Lower leg skin (tissue), 4 donors: ENCODE measurements around the gene TRPM2. TPM values are rescaled to one million over a fixed set of nuclear protein-coding genes. Genes with fewer than 3 reads are reported as not detected.
"Not testable (repeated sequence)": the region's sequence is repeated elsewhere in the genome, so short reads cannot be mapped to it uniquely, and the experiment has no call there.

Experiments used
- DNase-seq, 2 donors: peaks; one replicate each; pipeline ENCODE4 v3.0.0-alpha.2; 2019; ENCODE audit warnings: low spot score in 2 of 2
- H3K4me3 ChIP-seq: fragments of 200-600 bp; sonication (generic); 2 replicates; pipeline ENCODE4 v1.5.1; 2017; ENCODE audit warnings: mild to moderate bottlenecking, low read depth; ENCODE audit not compliant: poor library complexity, severe bottlenecking
- POLR2A ChIP-seq, 2 donors: fragments of 450-650 bp; IDR thresholded peaks; one replicate each; pipeline ENCODE4 v1.6.1; 2016 to 2017; ENCODE audit warnings: antibody characterized with exemption in 2 of 2, mild to moderate bottlenecking in 1 of 2, moderate library complexity in 1 of 2
- WGBS, 2 donors: methylation state at CpG; one replicate each; pipeline ENCODE4 v1.1.5; 2018; 5-methylcytosine and 5-hydroxymethylcytosine counted together
- intact Hi-C: fragments of 100-400 bp; cut with DNase I; formaldehyde crosslinking; loops from one replicate; pipeline ENCODE4 v1.15.0; 2023; ENCODE audit warnings: low total_unique reads
- total RNA-seq, 4 donors: library from RNA; depleted of rRNA; stranded (reverse); fragments of >200 nt; gene quantifications; one replicate each; pipeline ENCODE4 v1.1.0, GENCODE V29; 2016
- TF ChIP-seq, protein P1 (sequence below), 3 donors: fragments of 450-650 bp; IDR thresholded peaks; one replicate each; pipeline ENCODE4 v1.5.1; 2016; ENCODE audit warnings: antibody characterized with exemption in 3 of 3, mild to moderate bottlenecking in 3 of 3, moderate library complexity in 2 of 3

The TRPM2 gene
- total RNA-seq, 4 donors from 2014 or later = 1.9 to 9.4 (median 2.2) TPM

DNA sequence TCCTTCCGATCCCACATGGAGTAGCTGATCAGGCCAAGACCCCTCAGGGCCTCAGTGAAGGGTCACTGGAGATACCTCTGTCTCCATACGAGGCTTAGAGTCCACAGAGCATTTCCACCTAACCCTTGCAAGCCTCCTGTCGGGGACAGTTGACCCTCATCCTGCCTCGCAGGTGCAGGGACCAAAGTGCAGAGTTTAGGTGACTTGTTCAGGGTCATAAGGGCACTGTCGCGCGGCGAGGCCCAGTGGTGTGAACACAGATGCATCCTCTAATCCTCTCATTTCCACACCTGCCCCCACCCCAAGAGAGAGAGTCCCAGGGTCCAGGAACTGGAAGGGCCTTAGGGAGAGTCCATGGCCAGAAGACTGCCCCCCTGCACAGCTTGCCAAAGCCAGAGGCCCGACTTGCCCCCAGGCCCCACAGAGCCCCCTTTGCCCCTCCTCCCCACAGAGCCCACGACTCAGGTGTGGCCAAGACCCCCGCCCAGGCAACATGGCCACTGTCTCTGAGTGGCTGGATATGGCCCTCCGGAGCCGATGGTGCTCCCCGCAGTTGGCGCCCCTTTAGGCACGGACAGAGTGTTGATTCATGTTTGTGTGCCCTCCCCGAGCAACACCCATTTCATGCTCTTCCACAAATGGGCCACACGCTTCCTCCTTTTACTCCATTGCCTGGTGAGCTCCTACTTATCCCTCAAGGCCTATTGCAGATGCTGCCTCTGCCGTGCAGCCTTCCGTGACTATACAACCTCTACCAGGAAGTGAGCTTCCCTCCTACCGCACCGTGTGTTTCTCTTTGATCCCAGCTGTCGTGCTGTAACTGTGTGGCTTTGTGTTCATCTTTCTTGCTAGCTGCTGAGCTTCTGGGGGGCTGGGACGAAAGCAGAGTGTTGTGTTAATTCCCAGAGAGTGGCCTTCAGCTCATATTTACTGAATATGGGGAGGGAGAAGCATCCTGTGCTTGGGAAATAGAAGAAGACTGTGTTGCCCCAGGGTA lies 1.7 kb downstream of the TRPM2 start:
- WGBS, 2 donors = 86% methylated on average over 24 of the region's 24 CpGs
- no peak for DNase-seq
- H3K4me3 ChIP-seq = no peak overlapping the region
- no peak for TF ChIP-seq POLR2A (IDR thresholded peaks at IDR 0.05)
- intact Hi-C loops = no loop called here

DNA sequence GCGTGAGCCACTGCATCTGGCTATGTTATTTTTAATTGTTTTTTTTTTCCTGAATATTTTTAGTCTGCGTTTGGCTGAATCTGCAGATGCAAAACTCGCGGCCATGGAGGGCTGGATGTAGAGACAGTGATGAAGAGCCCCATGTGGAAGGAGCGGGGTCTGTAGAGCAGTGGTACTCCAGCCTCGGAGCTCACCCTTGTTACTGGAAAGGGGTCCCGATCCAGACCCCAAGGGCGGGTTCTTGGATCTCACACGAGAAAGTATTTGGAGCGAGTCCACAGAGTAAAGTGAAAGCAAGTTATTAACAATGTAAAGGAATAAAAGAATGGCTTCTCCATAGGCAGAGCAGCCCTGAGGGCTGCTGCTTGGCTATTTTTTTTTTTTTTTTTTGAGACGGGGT lies 2.7 kb downstream of the TRPM2 start:
- DNase-seq = no peak
- no peak overlapping the region for H3K4me3 ChIP-seq
- TF ChIP-seq, protein P1, sequence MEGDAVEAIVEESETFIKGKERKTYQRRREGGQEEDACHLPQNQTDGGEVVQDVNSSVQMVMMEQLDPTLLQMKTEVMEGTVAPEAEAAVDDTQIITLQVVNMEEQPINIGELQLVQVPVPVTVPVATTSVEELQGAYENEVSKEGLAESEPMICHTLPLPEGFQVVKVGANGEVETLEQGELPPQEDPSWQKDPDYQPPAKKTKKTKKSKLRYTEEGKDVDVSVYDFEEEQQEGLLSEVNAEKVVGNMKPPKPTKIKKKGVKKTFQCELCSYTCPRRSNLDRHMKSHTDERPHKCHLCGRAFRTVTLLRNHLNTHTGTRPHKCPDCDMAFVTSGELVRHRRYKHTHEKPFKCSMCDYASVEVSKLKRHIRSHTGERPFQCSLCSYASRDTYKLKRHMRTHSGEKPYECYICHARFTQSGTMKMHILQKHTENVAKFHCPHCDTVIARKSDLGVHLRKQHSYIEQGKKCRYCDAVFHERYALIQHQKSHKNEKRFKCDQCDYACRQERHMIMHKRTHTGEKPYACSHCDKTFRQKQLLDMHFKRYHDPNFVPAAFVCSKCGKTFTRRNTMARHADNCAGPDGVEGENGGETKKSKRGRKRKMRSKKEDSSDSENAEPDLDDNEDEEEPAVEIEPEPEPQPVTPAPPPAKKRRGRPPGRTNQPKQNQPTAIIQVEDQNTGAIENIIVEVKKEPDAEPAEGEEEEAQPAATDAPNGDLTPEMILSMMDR (IDR thresholded peaks at IDR 0.05) = no peak
- TF ChIP-seq POLR2A (IDR thresholded peaks at IDR 0.05) = no peak
- intact Hi-C loops = no loop called here
- 87 to 88% methylated on average over 11 of the region's 11 CpGs for WGBS, 2 donors

DNA sequence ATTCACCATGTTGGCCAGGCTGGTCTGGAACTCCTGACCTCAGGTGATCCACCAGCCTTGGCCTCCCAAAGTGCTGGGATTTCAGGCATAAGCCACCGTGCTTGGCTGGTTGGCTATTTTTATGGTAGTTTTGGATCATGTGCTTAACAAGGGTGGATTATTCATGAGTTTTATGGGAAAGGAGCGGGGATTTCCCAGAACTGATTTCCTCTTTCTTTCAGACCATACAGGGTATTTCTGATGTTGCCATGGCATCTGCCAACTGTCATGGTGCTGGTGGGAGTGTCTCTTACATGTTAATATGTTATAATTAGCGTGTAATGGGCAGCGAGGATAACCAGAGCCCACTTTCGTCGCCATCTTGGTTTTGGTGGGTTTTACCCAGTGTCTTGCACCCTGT lies 3.2 kb downstream of the TRPM2 start:
- no peak for TF ChIP-seq POLR2A (IDR thresholded peaks at IDR 0.05)
- TF ChIP-seq, protein P1 (IDR thresholded peaks at IDR 0.05) = no peak
- no peak overlapping the region for H3K4me3 ChIP-seq
- intact Hi-C loops = no loop called here
- DNase-seq = no peak
- WGBS, 2 donors = 77 to 84% methylated on average over 6 of the region's 6 CpGs

DNA sequence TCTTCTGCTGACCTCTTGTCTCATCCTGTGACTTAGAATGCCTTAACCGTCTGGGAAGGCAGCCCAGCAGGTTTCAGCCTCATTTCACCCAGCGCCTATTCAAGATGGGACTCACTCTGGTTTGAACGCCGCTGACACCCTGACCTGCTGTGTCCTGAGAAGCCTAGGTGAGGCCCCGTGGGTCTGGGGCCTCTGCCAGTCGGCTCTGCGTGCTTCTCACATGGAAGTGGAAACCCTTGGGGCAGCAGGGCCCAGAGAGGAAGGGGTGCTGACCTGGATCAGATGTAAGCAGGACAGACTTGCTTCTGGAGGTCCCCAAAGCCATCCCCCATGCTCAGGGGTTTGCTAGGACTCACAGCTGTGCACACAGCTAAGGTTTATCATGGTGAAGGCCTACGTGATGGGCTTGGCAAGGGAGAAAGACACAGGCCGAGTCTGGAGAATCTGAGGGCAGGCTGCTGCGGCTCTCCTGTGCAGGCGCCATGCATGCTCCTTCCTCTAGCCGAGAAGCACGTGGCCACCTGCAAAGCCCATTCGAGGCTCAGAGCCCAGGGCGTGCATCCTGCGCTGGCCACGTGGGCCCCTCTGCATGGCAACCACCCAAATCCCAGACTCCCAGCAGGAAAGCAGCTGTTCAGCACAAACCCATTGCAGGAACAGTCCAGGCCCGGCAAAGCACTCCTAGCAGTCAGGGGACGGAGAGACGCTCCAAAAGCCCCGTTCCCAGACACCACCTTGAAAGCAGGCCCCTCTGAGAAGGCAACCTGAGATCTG lies 3.8 kb downstream of the TRPM2 start:
- no peak for DNase-seq
- no peak overlapping the region for H3K4me3 ChIP-seq
- WGBS, 2 donors = 75 to 96% methylated on average over 13 to 17 of the region's 21 CpGs
- intact Hi-C loops = no loop called here
- TF ChIP-seq POLR2A (IDR thresholded peaks at IDR 0.05) = no peak

DNA sequence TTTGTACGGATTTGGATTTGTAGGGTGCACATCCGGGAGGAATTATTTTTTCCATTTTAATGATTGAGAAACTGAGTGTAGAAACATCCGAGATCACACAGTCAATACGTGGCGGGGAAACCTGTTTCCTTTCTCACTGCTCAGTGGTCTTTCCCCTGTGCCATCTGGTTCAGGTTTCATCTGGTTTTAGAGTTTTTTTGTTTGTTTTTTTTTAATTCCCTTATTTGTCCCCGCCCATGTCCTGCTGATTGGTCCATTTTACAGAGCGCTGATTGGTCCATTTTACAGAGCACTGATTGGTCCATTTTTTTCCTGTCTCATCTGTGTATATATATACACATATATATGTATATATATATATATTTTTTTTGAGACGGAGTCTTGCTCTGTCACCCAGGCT lies 6.0 kb downstream of the TRPM2 start:
- DNase-seq = no peak
- no peak for TF ChIP-seq POLR2A (IDR thresholded peaks at IDR 0.05)
- TF ChIP-seq, protein P1 (IDR thresholded peaks at IDR 0.05) = no peak
- 80 to 81% methylated on average over 8 of the region's 8 CpGs for WGBS, 2 donors
- H3K4me3 ChIP-seq = no peak overlapping the region
- intact Hi-C loops = no loop called here

DNA sequence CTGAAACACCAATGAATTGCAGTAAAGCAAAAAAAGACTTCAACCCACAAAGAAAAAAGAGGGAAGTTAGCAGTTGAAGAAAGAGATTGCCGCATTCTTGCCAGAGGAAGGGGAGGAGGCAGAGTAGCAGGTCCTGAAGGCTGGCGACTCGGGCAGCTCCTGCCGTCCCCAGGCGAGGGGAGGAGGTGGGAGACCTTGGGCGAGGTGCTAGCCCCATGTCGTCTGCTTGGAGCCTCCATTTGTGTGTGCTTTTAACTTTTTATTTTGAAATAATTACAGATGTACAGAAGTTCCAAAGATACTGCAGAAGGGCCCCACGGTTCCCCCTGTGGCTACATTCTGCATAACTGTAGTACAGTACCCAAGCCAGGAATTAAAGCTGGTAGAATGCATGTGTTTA lies 6.7 kb downstream of the TRPM2 start:
- no peak for DNase-seq
- 26 to 35% methylated on average over 8 of the region's 8 CpGs for WGBS, 2 donors
- intact Hi-C loops = no loop called here
- H3K4me3 ChIP-seq = no peak overlapping the region
- TF ChIP-seq, protein P1 (IDR thresholded peaks at IDR 0.05) = no peak
- TF ChIP-seq POLR2A (IDR thresholded peaks at IDR 0.05) = no peak

DNA sequence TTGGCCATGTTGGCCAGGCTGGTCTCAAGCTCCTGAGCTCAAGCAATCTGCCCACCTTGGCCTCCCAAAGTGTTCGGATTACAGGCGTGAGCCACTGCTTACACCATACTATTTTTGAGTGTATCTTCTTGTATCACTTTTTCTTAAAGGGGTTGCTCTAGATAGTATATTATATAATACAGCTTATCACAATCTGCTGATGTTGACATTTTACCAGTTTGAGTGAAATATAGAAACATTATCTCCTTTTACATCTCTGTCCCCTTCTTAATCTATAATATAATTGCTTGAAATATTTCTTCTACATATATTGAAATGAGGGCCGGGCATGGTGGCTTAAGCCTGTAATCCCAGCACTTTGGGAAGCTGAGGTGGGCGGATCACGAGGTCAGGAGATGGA lies 8.5 kb downstream of the TRPM2 start:
- H3K4me3 ChIP-seq, intact Hi-C loops, DNase-seq: not testable (repeated sequence)
- WGBS, 2 donors = 91% methylated on average over 5 of the region's 5 CpGs
